Tibial nerve (tissue), 4 donors: ENCODE data around the gene SPON1. TPM values are rescaled to one million over a fixed set of nuclear protein-coding genes. Genes with fewer than 3 reads are reported as not detected.

Experiments used
- DNase-seq, 2 donors: peaks; one replicate each; pipeline ENCODE4 v3.0.0-alpha.2; 2019; ENCODE audit warnings: low spot score in 2 of 2
- H3K27ac ChIP-seq, 4 donors: fragments of 200-600 bp; sonication (generic) in 3 of 4; one replicate each; pipeline ENCODE4 v1.5.1; 2017 to 2019; ENCODE audit warnings: mild to moderate bottlenecking in 1 of 4
- H3K27me3 ChIP-seq, 2 donors: fragments of 200-600 bp; sonication (generic) in 1 of 2; one replicate each; pipeline versions ENCODE4 v1.5.1 to v1.6.0; 2017 to 2019
- H3K36me3 ChIP-seq, 3 donors: fragments of 200-600 bp; sonication (generic); one replicate each; pipeline ENCODE4 v1.5.1; 2018 to 2019
- H3K4me1 ChIP-seq, 4 donors: fragments of 200-600 bp; sonication (generic) in 3 of 4; one replicate each; pipeline ENCODE4 v1.5.1; 2017 to 2019
- H3K4me3 ChIP-seq, 4 donors: fragments of 200-600 bp; sonication (generic) in 3 of 4; one replicate each; pipeline ENCODE4 v1.5.1; 2017 to 2019; ENCODE audit warnings: mild to moderate bottlenecking in 1 of 4, moderate library complexity in 1 of 4
- H3K9me3 ChIP-seq, 4 donors: fragments of 200-600 bp; sonication (generic) in 3 of 4; one replicate each; pipeline ENCODE4 v1.5.1; 2017 to 2019
- EP300 ChIP-seq, 2 donors: sonication (generic); formaldehyde crosslinking; IDR thresholded peaks; one replicate each; pipeline ENCODE4 v1.6.1; 2017; ENCODE audit warnings: antibody characterized with exemption in 2 of 2, mild to moderate bottlenecking in 1 of 2
- POLR2A ChIP-seq, 2 donors: fragments of 450-650 bp; IDR thresholded peaks; one replicate each; pipeline ENCODE4 v1.6.1; 2017; ENCODE audit warnings: antibody characterized with exemption in 2 of 2, mild to moderate bottlenecking in 2 of 2, moderate library complexity in 2 of 2
- WGBS, 2 donors: methylation state at CpG; one replicate each; pipeline ENCODE4 v1.1.5; 2018; 5-methylcytosine and 5-hydroxymethylcytosine counted together
- small RNA-seq: library from RNA; depleted of rRNA; stranded (forward); fragments of <200 nt; gene quantifications from one replicate; pipeline ENCODE3, GENCODE V24; 2016
- total RNA-seq, 4 donors: library from RNA; depleted of rRNA; stranded (reverse); fragments of >200 nt; gene quantifications; one replicate each; pipeline ENCODE4 v1.1.0, GENCODE V29; 2016
- TF ChIP-seq, protein P1 (sequence below), 5 experiments: fragments of 200-600 bp in 3 of 5; fragments of 450-650 bp in 2 of 5; sonication (generic) in 3 of 5; IDR thresholded peaks; one replicate each; pipeline ENCODE4 v1.5.1; 2016 to 2019; ENCODE audit warnings: antibody characterized with exemption in 5 of 5, mild to moderate bottlenecking in 3 of 5, moderate library complexity in 2 of 5

The SPON1 gene
- total RNA-seq, 4 donors from 2014 or later = 13.5 to 33.9 (median 30.2) TPM

- no peaks in the 10 kb centered on the region for H3K27me3 ChIP-seq
- WGBS, 2 donors = 63 to 76% methylated on average over 1 of the region's 1 CpG
- no peaks in the 10 kb centered on the region for H3K9me3 ChIP-seq
- no peak overlapping the region for H3K27ac ChIP-seq
- peaks cover 0 to 18% (median 0%) of the 10 kb centered on the region in 4 donors for H3K4me1 ChIP-seq
- H3K4me3 ChIP-seq = no peak overlapping the region
- DNase-seq = no peak
- TF ChIP-seq, protein P1, sequence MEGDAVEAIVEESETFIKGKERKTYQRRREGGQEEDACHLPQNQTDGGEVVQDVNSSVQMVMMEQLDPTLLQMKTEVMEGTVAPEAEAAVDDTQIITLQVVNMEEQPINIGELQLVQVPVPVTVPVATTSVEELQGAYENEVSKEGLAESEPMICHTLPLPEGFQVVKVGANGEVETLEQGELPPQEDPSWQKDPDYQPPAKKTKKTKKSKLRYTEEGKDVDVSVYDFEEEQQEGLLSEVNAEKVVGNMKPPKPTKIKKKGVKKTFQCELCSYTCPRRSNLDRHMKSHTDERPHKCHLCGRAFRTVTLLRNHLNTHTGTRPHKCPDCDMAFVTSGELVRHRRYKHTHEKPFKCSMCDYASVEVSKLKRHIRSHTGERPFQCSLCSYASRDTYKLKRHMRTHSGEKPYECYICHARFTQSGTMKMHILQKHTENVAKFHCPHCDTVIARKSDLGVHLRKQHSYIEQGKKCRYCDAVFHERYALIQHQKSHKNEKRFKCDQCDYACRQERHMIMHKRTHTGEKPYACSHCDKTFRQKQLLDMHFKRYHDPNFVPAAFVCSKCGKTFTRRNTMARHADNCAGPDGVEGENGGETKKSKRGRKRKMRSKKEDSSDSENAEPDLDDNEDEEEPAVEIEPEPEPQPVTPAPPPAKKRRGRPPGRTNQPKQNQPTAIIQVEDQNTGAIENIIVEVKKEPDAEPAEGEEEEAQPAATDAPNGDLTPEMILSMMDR (IDR thresholded peaks at IDR 0.05) = no peak
- TF ChIP-seq POLR2A (IDR thresholded peaks at IDR 0.05) (no peak), EP300 (IDR thresholded peaks at IDR 0.05) (no peak)
- H3K36me3 ChIP-seq = no peaks in the 10 kb centered on the region
Measured at GRCh38 chr11:14310679-14311078, 348.2 kb downstream of the SPON1 start.

GRCh38 chr11:14312736-14313438 is 350.4 kb downstream of the SPON1 start:
- H3K36me3 ChIP-seq = no peaks in the 10 kb centered on the region
- no peak for DNase-seq
- 71 to 90% methylated on average over 4 of the region's 4 CpGs for WGBS, 2 donors
- no peak overlapping the region for H3K4me3 ChIP-seq
- H3K4me1 ChIP-seq = peaks cover 0 to 18% (median 0%) of the 10 kb centered on the region in 4 donors
- H3K9me3 ChIP-seq = no peaks in the 10 kb centered on the region
- TF ChIP-seq POLR2A (IDR thresholded peaks at IDR 0.05) (no peak), EP300 (IDR thresholded peaks at IDR 0.05) (no peak)
- TF ChIP-seq, protein P1 (IDR thresholded peaks at IDR 0.05) = no peak
- no peak overlapping the region for H3K27ac ChIP-seq
- no peaks in the 10 kb centered on the region for H3K27me3 ChIP-seq

DNA sequence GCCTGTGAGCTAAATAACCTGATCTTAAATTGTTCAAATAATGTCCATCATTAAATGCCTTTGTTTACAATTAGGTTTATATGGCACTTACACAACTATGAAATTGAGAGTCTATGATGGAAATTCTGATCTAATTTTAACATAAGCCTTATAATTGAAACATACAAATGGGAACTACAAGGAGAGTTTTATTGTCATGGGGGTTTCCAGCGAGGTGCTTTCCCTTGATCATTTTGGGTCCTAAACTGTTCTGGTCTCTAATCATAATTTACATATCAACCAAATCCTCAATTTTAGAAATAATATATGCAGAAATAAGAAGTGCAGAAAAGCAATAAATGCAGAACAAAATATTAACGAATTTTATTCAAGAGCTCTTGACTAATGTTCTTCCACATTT is 351.6 kb downstream of the SPON1 start:
- H3K4me3 ChIP-seq = no peak overlapping the region
- no peaks in the 10 kb centered on the region for H3K27me3 ChIP-seq
- no peak for DNase-seq
- no peaks in the 10 kb centered on the region for H3K36me3 ChIP-seq
- no peak overlapping the region for H3K27ac ChIP-seq
- H3K9me3 ChIP-seq = no peaks in the 10 kb centered on the region
- TF ChIP-seq, protein P1 (IDR thresholded peaks at IDR 0.05) = no peak
- TF ChIP-seq EP300 (IDR thresholded peaks at IDR 0.05) (no peak), POLR2A (IDR thresholded peaks at IDR 0.05) (no peak)
- 87 to 90% methylated on average over 2 of the region's 2 CpGs for WGBS, 2 donors
- peaks cover 0 to 7% (median 0%) of the 10 kb centered on the region in 4 donors for H3K4me1 ChIP-seq

DNA sequence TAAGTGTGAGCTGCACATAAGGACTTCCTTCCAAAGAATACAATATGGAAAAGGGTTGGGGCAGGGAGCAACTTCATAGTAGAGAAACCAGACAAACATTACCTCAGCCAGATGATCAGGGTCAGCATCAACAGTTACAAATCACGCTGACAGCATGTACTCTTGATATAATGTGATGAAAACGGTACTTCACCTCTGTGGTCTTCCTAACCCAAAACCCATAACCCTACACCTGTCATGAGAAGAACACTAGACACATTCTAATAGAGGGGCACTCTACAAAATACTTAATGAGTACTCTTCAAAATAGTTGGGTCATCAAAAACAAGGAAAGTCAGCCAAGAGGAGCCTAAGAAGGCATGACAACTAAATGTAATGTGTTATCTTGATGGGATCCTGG is 352.6 kb downstream of the SPON1 start:
- WGBS, 2 donors = 85 to 86% methylated on average over 2 of the region's 2 CpGs
- no peaks in the 10 kb centered on the region for H3K4me1 ChIP-seq

More for the DNA sequence above, 352.6 kb downstream of the SPON1 start:
- H3K27ac ChIP-seq = no peak overlapping the region
- no peaks in the 10 kb centered on the region for H3K36me3 ChIP-seq
- no peak for TF ChIP-seq EP300 (IDR thresholded peaks at IDR 0.05)
- no peaks in the 10 kb centered on the region for H3K9me3 ChIP-seq
- no peaks in the 10 kb centered on the region for H3K27me3 ChIP-seq
- no peak for DNase-seq
- no peak overlapping the region for H3K4me3 ChIP-seq

Small RNA genes lying within 50 kb of the gene (small RNA-seq; reads per million reads assigned to genes)
- gene RNA5SP332 = not detected
